ENCODE measurements around the gene GNPTAB. TPM values are rescaled to one million over a fixed set of nuclear protein-coding genes. Genes with fewer than 3 reads are reported as not detected.

GNPTAB gene
- total RNA-seq, 1 donor = 86.8 TPM

- no peak for DNase-seq (ENCODE audit: low read depth)
- no peak overlapping the region for H3K4me3 ChIP-seq (ENCODE audit: low read depth, low read length)
- TF ChIP-seq CTCF (IDR thresholded peaks at IDR 0.05; ENCODE audit: insufficient read depth, low read depth, low read length) = no peak
These were observed 130.4 kb downstream of the GNPTAB start for GRCh38 chr12:101700299-101700820.

GRCh38 chr12:101698800-101699347, 131.9 kb downstream of the GNPTAB start:
- peak; percentile 42 for TF ChIP-seq CTCF (IDR thresholded peaks at IDR 0.05; ENCODE audit: insufficient read depth, low read depth, low read length)
- peak overlapping the region; percentile 81 for H3K4me3 ChIP-seq (ENCODE audit: low read depth, low read length)
- peak; percentile 27 for DNase-seq (ENCODE audit: low read depth)

GRCh38 chr12:101697930-101698799, 132.6 kb downstream of the GNPTAB start:
- peak overlapping the region; percentile 81 for H3K4me3 ChIP-seq (ENCODE audit: low read depth, low read length)
- no peak for TF ChIP-seq CTCF (IDR thresholded peaks at IDR 0.05; ENCODE audit: insufficient read depth, low read depth, low read length)
- DNase-seq (ENCODE audit: low read depth) = peak; percentile 31

GRCh38 chr12:101697197-101697929, 133.4 kb downstream of the GNPTAB start, which contains the start of gene CHPT1:
Gene CHPT1, plus strand, starts transcription at chr12:101697640. Its CDS starts 222 bp downstream, at chr12:101697862.
- DNase-seq (ENCODE audit: low read depth) = peak; percentile 42
- TF ChIP-seq CTCF (IDR thresholded peaks at IDR 0.05; ENCODE audit: insufficient read depth, low read depth, low read length) = no peak
- H3K4me3 ChIP-seq (ENCODE audit: low read depth, low read length) = peak within 1 kb of the TSS; percentile 81

- H3K4me3 ChIP-seq (ENCODE audit: low read depth, low read length) = peak overlapping the region; percentile 81
- no peak for TF ChIP-seq CTCF (IDR thresholded peaks at IDR 0.05; ENCODE audit: insufficient read depth, low read depth, low read length)
- DNase-seq (ENCODE audit: low read depth) = peak; percentile 10
These were observed 134.2 kb downstream of the GNPTAB start for GRCh38 chr12:101696251-101697196.

GRCh38 chr12:101695706-101696105, 135.1 kb downstream of the GNPTAB start:
- DNase-seq (ENCODE audit: low read depth) = peak; percentile 42
- H3K4me3 ChIP-seq (ENCODE audit: low read depth, low read length) = no peak overlapping the region
- no peak for TF ChIP-seq CTCF (IDR thresholded peaks at IDR 0.05; ENCODE audit: insufficient read depth, low read depth, low read length)
